ENCODE measurements around the gene SLC5A10. TPM values are rescaled to one million over a fixed set of nuclear protein-coding genes. Genes with fewer than 3 reads are reported as not detected.

Gene SLC5A10
- total and polyA plus RNA-seq, 9 donors: 0.05 to 0.38 (median 0.15) TPM; not detected in 5

GRCh38 chr17:18988546-18989173 is 36.7 kb downstream of the SLC5A10 start:
- Histone ChIP-seq H3K4me1 (ENCODE audit: insufficient read depth) (peaks cover 1% of the 10 kb centered on the region), H3K9me3 (no peaks in the 10 kb centered on the region), H3K4me3 (no peak overlapping the region), H3K27me3 (no peaks in the 10 kb centered on the region), H3K27ac (no peak overlapping the region), H3K36me3 (no peaks in the 10 kb centered on the region)
- TF ChIP-seq CTCF (IDR thresholded peaks at IDR 0.05): no peak
- TF ChIP-seq POLR2A (IDR thresholded peaks at IDR 0.05): no peak
- TF ChIP-seq EP300 (IDR thresholded peaks at IDR 0.05): no peak
- intact Hi-C loops (cut with DNase I): no loop called here
- WGBS, 3 donors: 80 to 92% (median 89%) methylated on average over 8 to 9 of the region's 9 CpGs
- no peak for DNase-seq

GRCh38 chr17:18990331-18990730 is 38.4 kb downstream of the SLC5A10 start:
- no peak overlapping the region for H3K27ac ChIP-seq
- intact Hi-C loops (cut with DNase I): no loop called here
- WGBS, 3 donors: 83 to 95% (median 90%) methylated on average over 4 to 6 of the region's 6 CpGs
- no peaks in the 10 kb centered on the region for H3K27me3 ChIP-seq
- DNase-seq: no peak
- TF ChIP-seq POLR2A (IDR thresholded peaks at IDR 0.05) (no peak), EP300 (IDR thresholded peaks at IDR 0.05) (no peak), CTCF (IDR thresholded peaks at IDR 0.05) (no peak)
- no peak overlapping the region for H3K4me3 ChIP-seq
- peaks cover 3% of the 10 kb centered on the region for H3K4me1 ChIP-seq (ENCODE audit: insufficient read depth)
- H3K36me3 ChIP-seq: no peaks in the 10 kb centered on the region
- no peaks in the 10 kb centered on the region for H3K9me3 ChIP-seq

GRCh38 chr17:18991531-18992315 is 39.8 kb downstream of the SLC5A10 start:
- intact Hi-C loops (cut with DNase I): no loop called here

More at GRCh38 chr17:18991531-18992315, 39.8 kb downstream of the SLC5A10 start:
- TF ChIP-seq CTCF (IDR thresholded peaks at IDR 0.05): no peak
- TF ChIP-seq POLR2A (IDR thresholded peaks at IDR 0.05): no peak
- TF ChIP-seq EP300 (IDR thresholded peaks at IDR 0.05): no peak
- no peak for DNase-seq
- H3K4me1 ChIP-seq (ENCODE audit: insufficient read depth): peaks cover 3% of the 10 kb centered on the region
- no peak overlapping the region for H3K27ac ChIP-seq
- H3K4me3 ChIP-seq: no peak overlapping the region
- H3K36me3 ChIP-seq: no peaks in the 10 kb centered on the region
- H3K27me3 ChIP-seq: no peaks in the 10 kb centered on the region
- no peaks in the 10 kb centered on the region for H3K9me3 ChIP-seq
- 86 to 93% (median 90%) methylated on average over 20 of the region's 20 CpGs for WGBS, 3 donors

Data from ovary (tissue), 9 donors.